GM10266 (cell line): Measurements from ENCODE around the gene CLIC3.

Experiments used
- DNase-seq: peaks from one replicate; pipeline ENCODE4 v3.0.0; 2012; ENCODE audit errors: extremely low spot score
- CTCF ChIP-seq: IDR thresholded peaks from 2 replicates; pipeline ENCODE4 v1.5.1; 2012; ENCODE audit warnings: mild to moderate bottlenecking, low read depth; ENCODE audit not compliant: control insufficient read depth, insufficient read depth; ENCODE audit errors: missing control alignments

CLIC3 gene

GRCh38 chr9:137015540-137015930 lies 19.2 kb upstream of the CLIC3 start:
- DNase-seq = no peak
- no peak for TF ChIP-seq CTCF

DNA sequence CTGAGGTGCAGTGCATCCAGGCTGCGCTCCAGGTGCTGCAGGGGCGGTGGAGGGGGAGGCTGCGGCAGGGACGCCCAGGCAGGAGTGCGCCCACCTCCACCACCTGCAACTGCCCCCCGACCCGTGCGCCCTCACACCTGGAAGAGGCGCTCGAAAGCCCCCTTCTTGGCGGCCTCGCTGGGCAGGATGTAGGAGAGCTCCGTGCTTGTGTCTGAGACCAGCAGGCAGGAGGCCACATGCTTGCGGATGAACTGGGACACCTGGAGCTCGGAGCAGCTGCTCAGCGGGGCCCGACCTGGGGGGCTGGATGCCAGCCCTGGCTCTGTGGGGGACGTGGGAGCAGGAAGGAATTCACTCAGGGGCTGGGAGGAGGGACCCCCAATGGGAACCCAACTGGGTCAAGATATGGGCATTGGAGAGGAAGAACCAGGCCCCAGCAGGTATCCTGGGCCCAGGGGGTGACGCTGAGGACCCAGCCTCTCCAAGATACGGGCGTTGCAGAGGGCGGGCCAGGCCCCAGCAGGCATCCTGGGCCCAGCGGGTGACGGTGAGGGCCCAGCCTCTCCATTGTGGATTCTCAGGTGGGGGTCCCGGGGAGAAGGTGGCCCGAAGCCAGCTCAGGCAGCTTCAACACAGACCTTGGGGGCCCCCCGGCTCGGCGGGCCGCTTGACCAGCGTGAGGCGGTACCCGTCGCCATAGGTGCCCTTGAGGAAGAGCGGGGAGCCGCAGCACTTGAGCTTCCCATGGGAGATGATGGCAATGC lies 18.6 kb upstream of the CLIC3 start:
- DNase-seq = no peak
- TF ChIP-seq CTCF = no peak

DNA sequence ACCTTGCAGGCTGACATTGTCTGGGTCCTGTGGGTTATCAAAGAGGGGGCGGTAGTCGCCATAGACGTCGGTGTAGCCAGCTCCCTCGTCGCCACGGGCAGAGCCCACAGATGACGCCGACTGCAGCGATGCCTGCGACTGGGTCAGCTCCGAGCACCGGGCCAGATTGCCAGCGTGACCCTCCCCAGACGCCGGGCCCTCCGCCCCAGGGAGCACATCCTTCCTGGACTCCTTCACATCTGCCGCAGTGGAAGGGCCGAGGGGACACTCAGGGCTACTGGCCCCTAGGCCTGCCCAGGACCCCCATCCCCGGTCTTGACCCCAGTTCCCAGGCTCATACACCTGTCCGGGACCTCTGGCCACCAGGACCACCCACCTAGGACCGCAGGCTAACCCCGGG lies 17.8 kb upstream of the CLIC3 start:
- DNase-seq = no peak
- no peak for TF ChIP-seq CTCF

DNA sequence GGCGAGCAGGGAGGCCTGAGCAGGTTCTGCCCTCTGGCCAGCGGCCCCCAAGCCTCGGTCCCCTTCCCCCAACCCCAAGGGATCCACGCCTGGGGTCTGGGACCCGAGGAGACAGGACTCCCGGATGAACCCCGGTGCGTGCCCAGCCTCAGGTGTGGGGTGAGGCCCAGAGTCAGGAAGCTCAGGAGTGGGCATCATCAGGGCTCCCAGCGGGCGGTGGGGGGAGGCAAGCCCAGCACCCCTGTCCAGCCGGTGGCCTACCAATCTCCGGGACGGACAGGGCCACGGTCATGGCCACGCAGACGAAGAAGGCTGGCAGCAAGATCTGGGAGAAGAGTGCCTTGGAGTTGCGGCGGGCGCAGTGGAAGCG lies 17.2 kb upstream of the CLIC3 start:
- TF ChIP-seq CTCF = no peak
- no peak for DNase-seq

DNA sequence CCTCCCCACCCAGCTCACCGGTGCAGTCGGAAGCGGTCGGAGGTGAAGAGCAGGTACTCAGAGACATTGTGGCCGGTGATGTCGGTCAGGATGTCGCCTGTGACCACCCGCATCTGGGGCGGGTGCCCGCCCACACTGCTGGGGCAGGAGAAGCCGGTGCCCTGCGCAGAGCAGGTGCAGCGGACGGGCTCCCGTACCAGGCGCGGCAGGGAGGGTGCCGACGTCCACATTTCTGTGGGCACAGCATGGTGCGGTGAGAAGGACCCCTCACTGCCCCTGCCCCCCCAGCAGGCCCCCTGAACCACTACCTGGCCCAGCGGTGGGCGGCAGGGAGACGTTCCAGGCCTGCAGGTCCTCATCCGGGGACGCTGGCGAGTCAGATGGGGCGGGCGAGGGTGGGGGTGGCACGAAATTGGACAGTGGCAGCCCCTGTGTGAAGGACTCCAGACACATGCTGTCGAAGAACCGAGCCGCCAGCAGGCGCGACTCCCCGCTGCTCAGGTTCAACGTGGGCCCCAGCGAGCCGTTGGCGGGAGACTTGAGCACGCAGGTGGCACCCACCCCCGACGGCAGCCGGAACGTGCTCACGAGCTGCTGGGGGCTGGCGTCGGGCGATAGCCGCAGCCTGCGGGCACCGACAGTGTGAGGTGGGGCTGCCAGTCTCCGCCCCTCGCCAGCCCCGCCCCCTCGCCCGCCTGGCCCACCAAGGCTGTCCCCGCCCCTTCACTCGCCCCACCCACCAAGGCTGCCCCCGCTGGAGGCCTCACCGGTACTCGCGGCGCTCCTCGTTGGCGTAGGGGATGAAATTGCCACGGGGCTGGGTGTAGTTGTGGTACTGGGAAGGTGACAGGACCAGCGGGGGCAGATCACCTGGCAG lies 16.6 kb upstream of the CLIC3 start:
- TF ChIP-seq CTCF = no peak
- no peak for DNase-seq

DNA sequence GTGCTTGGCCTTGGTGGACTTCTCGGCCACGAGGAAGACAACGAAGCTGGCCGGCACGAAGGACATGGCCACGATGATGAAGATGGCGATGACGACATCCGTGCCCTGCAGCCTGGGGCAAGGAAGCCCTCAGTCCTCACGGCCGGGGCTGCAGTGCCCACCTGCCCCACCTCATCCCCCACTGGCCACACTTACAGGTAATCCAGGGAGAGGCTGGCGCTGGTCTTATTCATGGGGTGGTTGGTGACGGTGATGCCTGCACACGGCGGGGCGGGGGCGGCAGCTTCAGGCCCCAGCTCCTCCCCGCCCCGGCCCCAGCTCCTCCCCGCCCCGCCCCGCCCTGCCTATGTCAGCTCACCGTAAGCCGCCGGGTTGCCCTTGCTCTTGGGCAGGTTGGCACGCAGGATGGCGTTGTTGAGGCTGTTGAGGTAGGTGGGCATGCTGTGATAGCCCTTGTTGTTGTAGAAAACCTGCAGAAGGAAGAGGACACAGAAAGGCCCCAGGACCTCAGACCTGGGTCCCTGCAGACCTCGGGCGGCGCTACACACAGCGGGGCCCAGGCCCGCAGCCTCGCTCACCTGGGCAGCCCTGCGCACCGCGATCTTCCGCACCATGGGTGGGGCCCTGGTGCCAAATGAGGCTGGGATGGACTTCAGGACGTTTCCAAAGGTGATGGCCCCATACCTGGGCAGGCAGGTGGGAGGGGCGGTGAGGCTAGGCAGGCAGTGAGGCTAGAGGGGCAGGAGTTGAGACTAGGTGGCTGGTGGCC lies 15.7 kb upstream of the CLIC3 start:
- TF ChIP-seq CTCF = no peak
- no peak for DNase-seq
